ENCODE results near the gene RAD54L2.
A peak's percentile ranks its signal among the peaks of the same experiment; 100 is the strongest.
"Not testable (repeated sequence)": the region's sequence is repeated elsewhere in the genome, so short reads cannot be mapped to it uniquely, and the experiment has no call there.

RAD54L2 gene

GRCh38 chr3:51557993-51558392 is 19.5 kb downstream of the RAD54L2 start:
- peaks cover 13% of the 10 kb centered on the region for H3K79me2 ChIP-seq
- H3K4me1 ChIP-seq: no peaks in the 10 kb centered on the region
- H3K9me3 ChIP-seq (ENCODE audit: control insufficient read depth, low read length): no peaks in the 10 kb centered on the region
- H2AFZ ChIP-seq: no peak overlapping the region
- H3K4me2 ChIP-seq (ENCODE audit: low read length): no peak overlapping the region
- no peak overlapping the region for H3K4me3 ChIP-seq (ENCODE audit: low read depth, low read length)
- H3K27ac ChIP-seq: no peak overlapping the region
- H3K9ac ChIP-seq: no peak overlapping the region
- no peaks in the 10 kb centered on the region for H3K27me3 ChIP-seq (ENCODE audit: control insufficient read depth, insufficient read depth, low read length)
- no peak for TF ChIP-seq CTCF (IDR thresholded peaks at IDR 0.05)
- no peaks in the 10 kb centered on the region for H3K36me3 ChIP-seq (ENCODE audit: control insufficient read depth, insufficient read depth, low read length)

GRCh38 chr3:51559411-51559888 is 20.9 kb downstream of the RAD54L2 start:
- no peak overlapping the region for H2AFZ ChIP-seq
- no peak for TF ChIP-seq CTCF (IDR thresholded peaks at IDR 0.05)
- H3K9me3 ChIP-seq (ENCODE audit: control insufficient read depth, low read length): no peaks in the 10 kb centered on the region
- no peaks in the 10 kb centered on the region for H3K36me3 ChIP-seq (ENCODE audit: control insufficient read depth, insufficient read depth, low read length)
- H3K79me2 ChIP-seq: peaks cover 9% of the 10 kb centered on the region
- H3K27ac ChIP-seq: no peak overlapping the region
- H3K9ac ChIP-seq: no peak overlapping the region
- no peak overlapping the region for H3K4me2 ChIP-seq (ENCODE audit: low read length)
- H3K4me3 ChIP-seq (ENCODE audit: low read depth, low read length): no peak overlapping the region
- H3K27me3 ChIP-seq (ENCODE audit: control insufficient read depth, insufficient read depth, low read length): no peaks in the 10 kb centered on the region
- no peaks in the 10 kb centered on the region for H3K4me1 ChIP-seq

- H3K9ac ChIP-seq: no peak overlapping the region
Measured at GRCh38 chr3:51559961-51560360, 21.4 kb downstream of the RAD54L2 start.

GRCh38 chr3:51562403-51562802 is 23.9 kb downstream of the RAD54L2 start:
- H3K9me3 ChIP-seq (ENCODE audit: control insufficient read depth, low read length); H3K4me2 ChIP-seq (ENCODE audit: low read length); H2AFZ ChIP-seq; H3K79me2 ChIP-seq; H3K27ac ChIP-seq; H3K27me3 ChIP-seq (ENCODE audit: control insufficient read depth, insufficient read depth, low read length); H3K36me3 ChIP-seq (ENCODE audit: control insufficient read depth, insufficient read depth, low read length); H3K4me3 ChIP-seq (ENCODE audit: low read depth, low read length); H3K4me1 ChIP-seq; H3K9ac ChIP-seq: not testable (repeated sequence)

More at GRCh38 chr3:51559961-51560360, 21.4 kb downstream of the RAD54L2 start:
- Histone ChIP-seq H3K27ac (no peak overlapping the region), H3K79me2 (peaks cover 9% of the 10 kb centered on the region), H3K9me3 (ENCODE audit: control insufficient read depth, low read length) (no peaks in the 10 kb centered on the region), H3K4me2 (ENCODE audit: low read length) (no peak overlapping the region), H3K27me3 (ENCODE audit: control insufficient read depth, insufficient read depth, low read length) (no peaks in the 10 kb centered on the region), H2AFZ (no peak overlapping the region), H3K4me3 (ENCODE audit: low read depth, low read length) (no peak overlapping the region), H3K36me3 (ENCODE audit: control insufficient read depth, insufficient read depth, low read length) (no peaks in the 10 kb centered on the region), H3K4me1 (no peaks in the 10 kb centered on the region)
- TF ChIP-seq CTCF (IDR thresholded peaks at IDR 0.05): no peak

- H3K4me1 ChIP-seq: peaks cover 5% of the 10 kb centered on the region
- no peak for TF ChIP-seq CTCF (IDR thresholded peaks at IDR 0.05)
- no peak overlapping the region for H3K4me3 ChIP-seq (ENCODE audit: low read depth, low read length)
- no peak overlapping the region for H3K27ac ChIP-seq
- no peak overlapping the region for H2AFZ ChIP-seq
- no peaks in the 10 kb centered on the region for H3K27me3 ChIP-seq (ENCODE audit: control insufficient read depth, insufficient read depth, low read length)
- no peaks in the 10 kb centered on the region for H3K9me3 ChIP-seq (ENCODE audit: control insufficient read depth, low read length)
- no peaks in the 10 kb centered on the region for H3K36me3 ChIP-seq (ENCODE audit: control insufficient read depth, insufficient read depth, low read length)
- H3K79me2 ChIP-seq: peaks cover 13% of the 10 kb centered on the region
- peak overlapping the region; percentile 24 for H3K4me2 ChIP-seq (ENCODE audit: low read length)
- H3K9ac ChIP-seq: no peak overlapping the region
Measured at GRCh38 chr3:51568036-51568435, 29.5 kb downstream of the RAD54L2 start.
